22Rv1 (cell line): ENCODE measurements around the gene CRACR2B.

Experiments used
- H3K27ac ChIP-seq: fragments of 450-650 bp; 2 replicates; pipeline ENCODE4 v1.5.1; 2017
- ZFX ChIP-seq: fragments of 450-650 bp; IDR thresholded peaks from 2 replicates; pipeline ENCODE4 v1.6.1; 2017; ENCODE audit warnings: antibody characterized with exemption, borderline replicate concordance
- TF ChIP-seq, protein P1 (sequence below): fragments of 450-650 bp; IDR thresholded peaks from 2 replicates; pipeline ENCODE4 v1.5.1; 2017; ENCODE audit warnings: mild to moderate bottlenecking

Gene CRACR2B

DNA sequence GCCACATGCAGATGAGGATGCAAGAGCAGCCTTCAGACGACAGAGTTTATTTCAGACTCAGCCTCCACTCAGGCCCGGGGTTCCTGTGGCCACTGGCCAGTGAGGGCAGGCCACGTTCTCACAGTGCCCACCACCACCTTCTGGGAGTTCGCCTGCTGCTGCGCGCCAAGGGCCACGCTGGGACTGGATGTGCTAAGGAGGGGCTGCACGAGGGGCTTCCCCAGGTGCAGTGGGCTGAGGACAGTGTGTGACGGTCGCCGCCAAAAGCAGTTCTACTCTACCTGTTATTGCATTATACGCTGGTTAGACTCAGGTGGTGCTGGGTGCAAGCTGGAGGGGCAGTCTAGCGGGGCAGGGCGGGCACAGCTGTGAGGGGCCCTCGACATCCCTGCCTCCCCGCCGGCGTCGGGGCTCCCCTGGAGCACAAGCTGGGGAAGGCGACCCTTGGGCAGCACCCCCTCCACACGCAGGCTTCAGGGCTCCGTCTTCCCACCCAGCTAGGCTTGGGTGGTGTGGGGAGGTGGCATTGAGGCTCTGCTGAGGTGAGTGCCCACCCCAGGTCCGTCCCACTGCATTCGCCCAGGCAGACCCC, 40.5 kb upstream of the CRACR2B start:
- TF ChIP-seq, protein P1, sequence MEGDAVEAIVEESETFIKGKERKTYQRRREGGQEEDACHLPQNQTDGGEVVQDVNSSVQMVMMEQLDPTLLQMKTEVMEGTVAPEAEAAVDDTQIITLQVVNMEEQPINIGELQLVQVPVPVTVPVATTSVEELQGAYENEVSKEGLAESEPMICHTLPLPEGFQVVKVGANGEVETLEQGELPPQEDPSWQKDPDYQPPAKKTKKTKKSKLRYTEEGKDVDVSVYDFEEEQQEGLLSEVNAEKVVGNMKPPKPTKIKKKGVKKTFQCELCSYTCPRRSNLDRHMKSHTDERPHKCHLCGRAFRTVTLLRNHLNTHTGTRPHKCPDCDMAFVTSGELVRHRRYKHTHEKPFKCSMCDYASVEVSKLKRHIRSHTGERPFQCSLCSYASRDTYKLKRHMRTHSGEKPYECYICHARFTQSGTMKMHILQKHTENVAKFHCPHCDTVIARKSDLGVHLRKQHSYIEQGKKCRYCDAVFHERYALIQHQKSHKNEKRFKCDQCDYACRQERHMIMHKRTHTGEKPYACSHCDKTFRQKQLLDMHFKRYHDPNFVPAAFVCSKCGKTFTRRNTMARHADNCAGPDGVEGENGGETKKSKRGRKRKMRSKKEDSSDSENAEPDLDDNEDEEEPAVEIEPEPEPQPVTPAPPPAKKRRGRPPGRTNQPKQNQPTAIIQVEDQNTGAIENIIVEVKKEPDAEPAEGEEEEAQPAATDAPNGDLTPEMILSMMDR, result no peak
- TF ChIP-seq ZFX, result no peak
- H3K27ac ChIP-seq, result no peak overlapping the region

DNA sequence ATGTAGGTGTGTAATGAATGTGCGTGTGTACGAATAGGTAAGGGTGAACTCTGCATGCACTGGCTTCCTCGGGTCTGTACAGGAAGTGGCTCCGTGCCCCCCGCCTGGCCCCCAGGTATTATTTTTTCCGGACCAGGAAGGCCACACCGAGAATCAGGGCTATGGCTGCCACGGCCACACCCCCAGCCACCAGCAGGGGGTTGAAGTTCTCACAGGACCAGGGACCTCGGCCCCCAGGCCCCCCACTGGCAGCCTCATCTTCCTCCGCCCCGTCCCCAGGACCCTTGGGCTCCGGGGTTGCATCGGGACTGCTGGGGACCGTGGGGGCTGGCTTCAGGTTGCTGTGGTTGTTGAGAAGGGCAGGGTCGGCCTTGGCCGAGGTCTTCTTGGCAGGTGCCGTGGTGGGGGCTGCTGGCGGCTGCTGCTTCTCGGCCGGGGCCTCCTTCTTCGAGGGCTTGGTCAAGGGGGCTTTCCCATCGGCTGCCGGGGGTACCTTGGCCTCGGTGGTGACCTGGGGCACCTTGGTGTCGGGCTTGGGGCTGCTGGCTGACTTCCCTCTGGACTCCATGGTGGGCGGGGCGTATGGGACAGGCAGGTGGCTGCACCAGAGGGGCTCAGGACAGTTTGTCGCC, 39.6 kb upstream of the CRACR2B start:
- TF ChIP-seq ZFX, result no peak
- TF ChIP-seq, protein P1, result no peak
- no peak overlapping the region for H3K27ac ChIP-seq

DNA sequence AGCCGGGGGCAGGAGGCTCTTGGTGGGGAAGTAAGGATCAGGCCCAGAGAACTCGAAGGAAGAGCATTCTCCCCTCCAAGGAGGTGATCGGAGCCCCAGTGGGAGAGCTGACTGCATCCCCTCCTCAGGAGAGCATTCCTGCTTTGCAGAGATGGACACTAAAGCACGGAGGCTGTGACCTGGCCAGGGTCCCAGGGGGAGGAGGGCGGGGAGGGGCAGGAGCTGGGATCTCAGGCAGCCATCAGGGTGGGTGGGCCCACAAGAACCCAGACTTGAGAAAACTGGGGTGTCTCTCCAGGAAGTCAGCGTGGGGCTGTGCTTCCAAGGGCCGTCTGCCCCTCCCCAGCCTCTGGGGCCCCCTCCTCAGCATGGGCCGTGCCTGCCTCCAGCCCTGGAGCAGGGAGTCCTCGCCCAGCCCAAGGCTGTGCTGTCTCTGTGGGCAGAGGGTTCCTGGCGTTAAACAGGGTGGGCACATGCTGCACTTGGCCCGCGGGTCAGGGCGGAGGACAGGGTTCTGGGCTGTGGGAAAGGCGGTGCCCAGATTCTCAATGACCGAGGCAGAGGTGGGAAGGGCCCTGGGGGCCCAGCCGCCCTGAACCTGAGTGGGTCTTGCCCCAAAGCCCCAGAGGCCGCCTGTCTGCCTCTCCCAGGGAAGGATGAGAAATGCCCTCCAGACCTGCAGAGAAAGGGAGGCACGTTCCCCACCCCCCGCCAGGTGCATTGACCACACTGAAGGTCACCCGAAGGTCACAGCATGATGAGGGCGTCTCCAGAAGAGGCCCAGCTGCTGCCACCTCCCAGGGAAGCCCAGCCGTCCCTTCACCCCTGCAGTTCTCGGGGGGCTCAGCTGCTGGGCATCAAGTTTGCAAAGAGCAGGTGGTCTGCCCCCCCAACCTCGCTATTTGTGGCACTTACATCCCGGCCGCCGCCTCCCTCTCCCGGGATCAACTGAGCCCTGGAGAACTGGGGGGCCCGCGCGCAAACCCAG, 38.5 kb upstream of the CRACR2B start:
- no peak overlapping the region for H3K27ac ChIP-seq
- TF ChIP-seq, protein P1, result no peak
- no peak for TF ChIP-seq ZFX

DNA sequence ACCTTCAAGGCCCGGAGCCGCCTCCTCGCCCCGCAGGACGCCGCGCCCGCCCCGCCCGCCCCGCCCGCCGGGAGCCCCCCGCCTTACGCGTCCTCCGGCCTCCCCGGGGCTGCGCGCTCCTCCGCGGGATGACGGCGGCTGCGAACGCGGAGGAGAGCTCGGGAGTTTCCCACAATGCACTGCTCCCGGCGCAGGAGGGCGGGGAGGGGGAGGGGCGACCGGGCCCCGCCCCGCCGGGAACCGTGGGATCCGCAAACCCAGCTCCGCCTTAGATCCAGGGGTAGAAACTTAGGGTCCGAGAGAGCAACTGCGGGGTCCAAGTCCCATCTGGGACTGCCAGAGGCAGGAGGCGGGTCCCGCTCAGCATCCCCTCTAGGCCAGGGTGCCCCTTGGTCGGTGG, 37.8 kb upstream of the CRACR2B start, which contains the start of gene CEND1:
TSS of gene CEND1 (minus strand) at position 148 of the 400 bp plus-strand sequence. CDS start 1,514 bp downstream, outside the sequence.
- TF ChIP-seq, protein P1, result no peak
- no peak for TF ChIP-seq ZFX
- peak within 1 kb of the TSS; percentile 52 for H3K27ac ChIP-seq

DNA sequence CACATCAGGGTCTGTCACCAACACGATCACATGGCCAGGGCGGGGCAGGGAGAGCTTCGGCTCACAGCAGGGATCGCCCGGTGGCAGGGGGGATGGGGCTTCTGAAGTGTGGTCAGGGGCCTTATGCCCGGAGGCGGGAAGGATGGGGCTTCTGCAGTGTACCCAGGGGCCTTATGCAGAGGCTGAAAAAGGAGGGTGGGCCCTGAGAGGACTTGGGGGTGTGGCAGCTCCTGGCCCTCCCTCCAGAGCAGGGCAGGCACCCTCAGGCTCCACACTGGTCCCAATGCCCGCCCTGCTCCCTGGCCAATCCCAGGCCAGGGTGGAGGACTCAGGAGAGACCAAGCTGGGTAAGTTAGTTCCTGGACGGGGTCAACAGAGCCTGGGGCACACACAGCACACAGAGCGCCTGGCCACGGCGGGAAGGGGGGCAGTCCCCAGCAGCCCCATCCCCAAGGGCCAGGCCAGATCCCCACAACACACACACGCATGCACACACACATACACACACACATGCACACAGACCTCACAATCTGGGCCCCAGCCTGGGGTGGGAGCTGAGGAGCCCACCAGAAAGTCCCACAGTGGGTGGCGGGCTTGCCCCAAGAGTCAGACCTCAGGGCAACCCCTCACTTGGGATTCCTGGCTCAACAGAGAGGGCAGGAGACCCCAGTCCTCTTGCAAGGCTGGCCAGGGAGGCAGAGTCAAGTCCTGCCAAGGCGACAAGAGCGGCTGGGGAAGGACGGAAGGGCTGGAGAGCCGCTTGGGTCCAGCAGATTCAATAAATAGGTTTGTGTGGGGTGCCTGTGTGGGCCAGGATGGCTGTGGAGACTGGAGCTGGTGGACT, 36.8 kb upstream of the CRACR2B start:
- H3K27ac ChIP-seq, result peak overlapping the region; percentile 52
- TF ChIP-seq ZFX, result no peak
- TF ChIP-seq, protein P1, result no peak

DNA sequence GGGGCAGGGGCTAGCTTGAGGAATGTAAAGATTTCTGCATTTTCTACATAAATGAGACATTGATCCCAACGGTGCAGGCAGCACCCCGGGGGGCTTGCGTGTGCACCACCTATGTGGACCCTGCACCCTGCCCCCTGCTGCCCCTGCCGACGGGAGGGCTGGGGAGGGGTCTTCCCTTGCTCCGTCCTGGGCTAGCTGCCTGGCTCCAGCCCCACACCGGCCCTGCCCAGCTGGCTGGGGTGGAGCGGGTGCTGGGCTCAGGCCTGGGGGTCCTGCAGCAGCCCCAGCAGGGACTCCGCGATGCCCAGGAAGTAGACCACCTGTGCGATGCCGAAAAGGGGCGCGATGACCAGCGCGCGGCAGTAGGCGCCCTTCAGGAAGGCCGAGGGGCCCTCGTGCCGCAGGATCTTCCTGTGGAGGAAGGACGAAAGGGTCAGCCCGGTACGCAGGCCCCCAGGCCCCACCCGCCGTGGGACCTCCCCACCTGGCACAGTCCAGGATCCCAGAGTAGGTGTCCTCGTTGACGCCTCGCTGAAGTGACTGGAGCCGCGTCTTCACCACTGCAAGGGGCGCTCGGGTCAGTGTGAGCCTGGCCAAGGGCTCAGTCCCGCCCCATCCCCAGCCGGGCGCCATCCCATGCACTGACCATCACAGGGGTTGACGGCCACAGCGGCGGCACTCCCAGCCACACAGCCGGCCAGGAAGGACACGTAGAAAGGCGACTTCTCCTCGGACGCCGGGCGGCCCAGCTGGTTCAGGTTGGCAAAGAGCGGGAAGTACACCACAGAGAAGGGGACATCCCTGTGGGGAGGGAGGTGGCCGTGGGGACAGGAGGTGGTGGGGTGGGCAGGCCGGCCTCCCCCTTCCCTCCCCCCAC, 35.8 kb upstream of the CRACR2B start:
- TF ChIP-seq, protein P1, result no peak
- no peak for TF ChIP-seq ZFX
- no peak overlapping the region; the same call in 1 of the 2 replicates for H3K27ac ChIP-seq
